Measurements from ENCODE around the gene HES1.
A peak's percentile ranks its signal among the peaks of the same experiment; 100 is the strongest.

The HES1 gene

GRCh38 chr3:194176274-194176991, 40.5 kb downstream of the HES1 start:
- H3K4me1 ChIP-seq (ENCODE audit: control insufficient read depth, insufficient read depth, low read length, poor library complexity, severe bottlenecking) = peaks cover 5% of the 10 kb centered on the region
- H3K36me3 ChIP-seq (ENCODE audit: control insufficient read depth, insufficient read depth, low read length) = no peaks in the 10 kb centered on the region
- 22 to 24% methylated on average over 11 to 14 of the region's 18 CpGs for WGBS, 2 experiments (ENCODE audit: insufficient coverage in 2 of 2)
- H3K9me3 ChIP-seq (ENCODE audit: control insufficient read depth, low read length) = no peaks in the 10 kb centered on the region
- H3K4me3 ChIP-seq (ENCODE audit: extremely low read depth, insufficient read depth, low read length, poor library complexity, severe bottlenecking) = no peak overlapping the region
- H3K27ac ChIP-seq (ENCODE audit: low read depth, low read length, severe bottlenecking) = no peak overlapping the region

DNA sequence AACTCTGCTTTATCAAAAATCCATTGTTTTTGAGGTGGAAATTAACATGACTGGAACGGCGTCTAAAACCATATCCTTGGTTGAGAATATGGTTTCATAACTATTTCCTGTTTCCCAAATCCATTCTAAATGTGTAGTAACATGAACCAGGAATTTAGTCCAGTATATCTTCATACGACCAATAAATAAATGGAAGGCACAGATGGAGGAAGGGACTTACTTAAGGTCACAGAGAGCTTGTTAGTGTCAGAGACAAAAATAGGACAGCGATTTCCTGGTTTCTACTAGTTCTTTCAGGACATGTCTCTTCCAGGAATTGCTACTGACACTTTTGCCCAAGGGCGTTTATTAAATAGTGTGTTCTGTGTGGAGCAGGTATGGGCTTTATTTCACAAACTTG, 41.2 kb downstream of the HES1 start:
- Histone ChIP-seq H3K4me1 (ENCODE audit: control insufficient read depth, insufficient read depth, low read length, poor library complexity, severe bottlenecking) (peaks cover 9% of the 10 kb centered on the region), H3K9me3 (ENCODE audit: control insufficient read depth, low read length) (no peaks in the 10 kb centered on the region), H3K36me3 (ENCODE audit: control insufficient read depth, insufficient read depth, low read length) (no peaks in the 10 kb centered on the region), H3K27ac (ENCODE audit: low read depth, low read length, severe bottlenecking) (no peak overlapping the region), H3K4me3 (ENCODE audit: extremely low read depth, insufficient read depth, low read length, poor library complexity, severe bottlenecking) (no peak overlapping the region)
- WGBS, 2 experiments (ENCODE audit: insufficient coverage in 2 of 2) = 94 to 100% methylated on average over 1 to 3 of the region's 5 CpGs

GRCh38 chr3:194178128-194178527, 42.2 kb downstream of the HES1 start:
- no peaks in the 10 kb centered on the region for H3K9me3 ChIP-seq (ENCODE audit: control insufficient read depth, low read length)
- no peaks in the 10 kb centered on the region for H3K36me3 ChIP-seq (ENCODE audit: control insufficient read depth, insufficient read depth, low read length)
- WGBS, 2 experiments (ENCODE audit: insufficient coverage in 2 of 2) = 93 to 95% methylated on average over 3 of the region's 4 CpGs

GRCh38 chr3:194178669-194179068, 42.7 kb downstream of the HES1 start:
- no peak overlapping the region for H3K4me3 ChIP-seq (ENCODE audit: extremely low read depth, insufficient read depth, low read length, poor library complexity, severe bottlenecking)
- H3K36me3 ChIP-seq (ENCODE audit: control insufficient read depth, insufficient read depth, low read length) = no peaks in the 10 kb centered on the region
- H3K27ac ChIP-seq (ENCODE audit: low read depth, low read length, severe bottlenecking) = no peak overlapping the region
- no peaks in the 10 kb centered on the region for H3K9me3 ChIP-seq (ENCODE audit: control insufficient read depth, low read length)
- H3K4me1 ChIP-seq (ENCODE audit: control insufficient read depth, insufficient read depth, low read length, poor library complexity, severe bottlenecking) = peaks cover 9% of the 10 kb centered on the region
- WGBS, 2 experiments (ENCODE audit: insufficient coverage in 2 of 2) = 92 to 95% methylated on average over 3 to 5 of the region's 6 CpGs

More at GRCh38 chr3:194178128-194178527, 42.2 kb downstream of the HES1 start:
- H3K4me1 ChIP-seq (ENCODE audit: control insufficient read depth, insufficient read depth, low read length, poor library complexity, severe bottlenecking) = peaks cover 9% of the 10 kb centered on the region
- H3K27ac ChIP-seq (ENCODE audit: low read depth, low read length, severe bottlenecking) = no peak overlapping the region
- no peak overlapping the region for H3K4me3 ChIP-seq (ENCODE audit: extremely low read depth, insufficient read depth, low read length, poor library complexity, severe bottlenecking)

GRCh38 chr3:194180570-194180969, 44.6 kb downstream of the HES1 start:
- H3K27ac ChIP-seq (ENCODE audit: low read depth, low read length, severe bottlenecking) = no peak overlapping the region
- 93 to 100% methylated on average over 1 to 3 of the region's 5 CpGs for WGBS, 2 experiments (ENCODE audit: insufficient coverage in 2 of 2)
- peaks cover 14% of the 10 kb centered on the region for H3K4me1 ChIP-seq (ENCODE audit: control insufficient read depth, insufficient read depth, low read length, poor library complexity, severe bottlenecking)
- H3K4me3 ChIP-seq (ENCODE audit: extremely low read depth, insufficient read depth, low read length, poor library complexity, severe bottlenecking) = no peak overlapping the region
- H3K36me3 ChIP-seq (ENCODE audit: control insufficient read depth, insufficient read depth, low read length) = no peaks in the 10 kb centered on the region
- no peaks in the 10 kb centered on the region for H3K9me3 ChIP-seq (ENCODE audit: control insufficient read depth, low read length)

GRCh38 chr3:194181612-194182529, 45.9 kb downstream of the HES1 start:
- H3K4me3 ChIP-seq (ENCODE audit: extremely low read depth, insufficient read depth, low read length, poor library complexity, severe bottlenecking) = no peak overlapping the region
- H3K4me1 ChIP-seq (ENCODE audit: control insufficient read depth, insufficient read depth, low read length, poor library complexity, severe bottlenecking) = peaks cover 13% of the 10 kb centered on the region
- 89 to 90% methylated on average over 4 to 7 of the region's 11 CpGs for WGBS, 2 experiments (ENCODE audit: insufficient coverage in 2 of 2)
- H3K9me3 ChIP-seq (ENCODE audit: control insufficient read depth, low read length) = no peaks in the 10 kb centered on the region
- no peaks in the 10 kb centered on the region for H3K36me3 ChIP-seq (ENCODE audit: control insufficient read depth, insufficient read depth, low read length)
- no peak overlapping the region for H3K27ac ChIP-seq (ENCODE audit: low read depth, low read length, severe bottlenecking)

DNA sequence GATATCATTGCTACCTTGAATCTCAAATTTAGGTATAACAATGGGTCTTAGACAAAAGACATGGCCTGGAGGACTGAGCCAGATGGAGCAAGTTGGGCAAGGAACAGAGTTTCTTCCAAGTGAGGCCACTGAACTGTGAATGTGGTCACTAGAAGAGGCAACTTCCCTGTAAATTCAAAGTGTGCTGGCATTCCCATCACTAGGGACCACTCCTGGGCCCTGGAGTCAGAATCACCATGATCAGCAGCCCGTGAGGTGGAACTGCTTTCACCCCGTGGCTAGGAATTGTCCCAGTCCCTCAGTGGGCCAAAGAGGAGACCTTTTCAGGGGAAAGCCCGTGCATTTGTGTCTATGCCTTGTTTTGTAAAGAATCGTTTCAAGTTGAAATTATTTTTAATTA, 47.3 kb downstream of the HES1 start:
- WGBS, 2 experiments (ENCODE audit: insufficient coverage in 2 of 2) = 93 to 94% methylated on average over 2 of the region's 4 CpGs
- Histone ChIP-seq H3K4me3 (ENCODE audit: extremely low read depth, insufficient read depth, low read length, poor library complexity, severe bottlenecking) (no peak overlapping the region), H3K9me3 (ENCODE audit: control insufficient read depth, low read length) (no peaks in the 10 kb centered on the region), H3K27ac (ENCODE audit: low read depth, low read length, severe bottlenecking) (no peak overlapping the region), H3K4me1 (ENCODE audit: control insufficient read depth, insufficient read depth, low read length, poor library complexity, severe bottlenecking) (peaks cover 10% of the 10 kb centered on the region), H3K36me3 (ENCODE audit: control insufficient read depth, insufficient read depth, low read length) (no peaks in the 10 kb centered on the region)

DNA sequence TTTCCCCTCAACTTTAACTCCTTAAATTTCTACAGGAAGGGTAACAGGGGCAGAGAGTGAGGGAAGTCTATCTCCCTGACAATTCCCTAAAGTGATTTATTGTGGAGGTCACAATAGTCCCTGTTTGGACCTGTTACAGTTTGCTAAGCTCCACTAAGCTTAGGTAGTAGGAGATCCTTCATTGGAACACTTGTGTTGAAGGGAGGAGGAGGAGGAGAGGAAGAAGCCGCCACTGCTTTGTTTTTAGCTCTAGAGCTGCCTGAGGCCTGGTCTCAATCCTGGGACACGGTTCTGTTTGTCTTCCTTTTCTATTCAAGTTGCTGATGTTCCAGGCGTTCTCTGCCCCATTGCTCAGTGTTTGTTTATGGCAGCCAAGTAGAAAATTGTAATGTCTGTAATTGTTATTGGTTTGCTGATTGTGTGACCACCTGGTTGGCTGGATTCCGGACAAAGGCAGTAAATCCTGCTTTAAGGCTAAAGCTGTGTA, 48.4 kb downstream of the HES1 start:
- Histone ChIP-seq H3K4me1 (ENCODE audit: control insufficient read depth, insufficient read depth, low read length, poor library complexity, severe bottlenecking) (peaks cover 10% of the 10 kb centered on the region), H3K4me3 (ENCODE audit: extremely low read depth, insufficient read depth, low read length, poor library complexity, severe bottlenecking) (no peak overlapping the region), H3K9me3 (ENCODE audit: control insufficient read depth, low read length) (no peaks in the 10 kb centered on the region), H3K36me3 (ENCODE audit: control insufficient read depth, insufficient read depth, low read length) (no peaks in the 10 kb centered on the region), H3K27ac (ENCODE audit: low read depth, low read length, severe bottlenecking) (peak overlapping the region; percentile 53)
- 39 to 61% methylated on average over 3 to 4 of the region's 4 CpGs for WGBS, 2 experiments (ENCODE audit: insufficient coverage in 2 of 2)

GRCh38 chr3:194184801-194185200, 48.9 kb downstream of the HES1 start:
- WGBS, 2 experiments (ENCODE audit: insufficient coverage in 2 of 2) = no CpG with 5 or more reads among the region's 1 CpG
- H3K36me3 ChIP-seq (ENCODE audit: control insufficient read depth, insufficient read depth, low read length) = no peaks in the 10 kb centered on the region
- no peak overlapping the region for H3K4me3 ChIP-seq (ENCODE audit: extremely low read depth, insufficient read depth, low read length, poor library complexity, severe bottlenecking)
- H3K4me1 ChIP-seq (ENCODE audit: control insufficient read depth, insufficient read depth, low read length, poor library complexity, severe bottlenecking) = peaks cover 10% of the 10 kb centered on the region
- peak overlapping the region; percentile 53 for H3K27ac ChIP-seq (ENCODE audit: low read depth, low read length, severe bottlenecking)
- no peaks in the 10 kb centered on the region for H3K9me3 ChIP-seq (ENCODE audit: control insufficient read depth, low read length)

GRCh38 chr3:194185221-194185620, 49.3 kb downstream of the HES1 start:
- WGBS, 2 experiments (ENCODE audit: insufficient coverage in 2 of 2) = 88 to 90% methylated on average over 1 to 8 of the region's 9 CpGs
- H3K9me3 ChIP-seq (ENCODE audit: control insufficient read depth, low read length) = no peaks in the 10 kb centered on the region

More at GRCh38 chr3:194185221-194185620, 49.3 kb downstream of the HES1 start:
- H3K4me3 ChIP-seq (ENCODE audit: extremely low read depth, insufficient read depth, low read length, poor library complexity, severe bottlenecking) = no peak overlapping the region
- H3K27ac ChIP-seq (ENCODE audit: low read depth, low read length, severe bottlenecking) = no peak overlapping the region
- H3K36me3 ChIP-seq (ENCODE audit: control insufficient read depth, insufficient read depth, low read length) = no peaks in the 10 kb centered on the region
- peaks cover 10% of the 10 kb centered on the region for H3K4me1 ChIP-seq (ENCODE audit: control insufficient read depth, insufficient read depth, low read length, poor library complexity, severe bottlenecking)

Measured in mesodermal cell (in vitro differentiated cells).